Ectodermal cell (in vitro differentiated cells): Measurements from ENCODE around the gene DOK6.

Source experiments
- H3K27ac ChIP-seq: 2 replicates; pipeline ENCODE4 v1.7.0; 2013; ENCODE audit warnings: mild to moderate bottlenecking, low read depth, low read length; ENCODE audit not compliant: insufficient read depth, poor library complexity, severe bottlenecking
- H3K27me3 ChIP-seq: 2 replicates; pipeline ENCODE4 v1.7.0; 2013; ENCODE audit warnings: mild to moderate bottlenecking, low read length; ENCODE audit not compliant: insufficient read depth, control insufficient read depth, poor library complexity, severe bottlenecking
- H3K36me3 ChIP-seq: one replicate; pipeline ENCODE4 v1.7.0; 2013; ENCODE audit warnings: low read length; ENCODE audit not compliant: control insufficient read depth, insufficient read depth
- H3K4me1 ChIP-seq: one replicate; pipeline ENCODE4 v1.7.0; 2013; ENCODE audit warnings: low read length; ENCODE audit not compliant: control insufficient read depth, insufficient read depth
- H3K4me3 ChIP-seq: 2 replicates; pipeline ENCODE4 v1.7.0; 2013; ENCODE audit warnings: low read depth, low read length, control low read depth; ENCODE audit not compliant: insufficient read depth
- H3K9me3 ChIP-seq: 2 replicates; pipeline ENCODE4 v1.7.0; 2013; ENCODE audit warnings: mild to moderate bottlenecking, low read length, moderate library complexity; ENCODE audit not compliant: control insufficient read depth
- WGBS, 2 experiments: methylation state at CpG; one replicate each; pipeline ENCODE4 v1.1.7; 2013; ENCODE audit warnings: missing lambda C conversion rate in 2 of 2; 5-methylcytosine and 5-hydroxymethylcytosine counted together

DOK6 gene

DNA sequence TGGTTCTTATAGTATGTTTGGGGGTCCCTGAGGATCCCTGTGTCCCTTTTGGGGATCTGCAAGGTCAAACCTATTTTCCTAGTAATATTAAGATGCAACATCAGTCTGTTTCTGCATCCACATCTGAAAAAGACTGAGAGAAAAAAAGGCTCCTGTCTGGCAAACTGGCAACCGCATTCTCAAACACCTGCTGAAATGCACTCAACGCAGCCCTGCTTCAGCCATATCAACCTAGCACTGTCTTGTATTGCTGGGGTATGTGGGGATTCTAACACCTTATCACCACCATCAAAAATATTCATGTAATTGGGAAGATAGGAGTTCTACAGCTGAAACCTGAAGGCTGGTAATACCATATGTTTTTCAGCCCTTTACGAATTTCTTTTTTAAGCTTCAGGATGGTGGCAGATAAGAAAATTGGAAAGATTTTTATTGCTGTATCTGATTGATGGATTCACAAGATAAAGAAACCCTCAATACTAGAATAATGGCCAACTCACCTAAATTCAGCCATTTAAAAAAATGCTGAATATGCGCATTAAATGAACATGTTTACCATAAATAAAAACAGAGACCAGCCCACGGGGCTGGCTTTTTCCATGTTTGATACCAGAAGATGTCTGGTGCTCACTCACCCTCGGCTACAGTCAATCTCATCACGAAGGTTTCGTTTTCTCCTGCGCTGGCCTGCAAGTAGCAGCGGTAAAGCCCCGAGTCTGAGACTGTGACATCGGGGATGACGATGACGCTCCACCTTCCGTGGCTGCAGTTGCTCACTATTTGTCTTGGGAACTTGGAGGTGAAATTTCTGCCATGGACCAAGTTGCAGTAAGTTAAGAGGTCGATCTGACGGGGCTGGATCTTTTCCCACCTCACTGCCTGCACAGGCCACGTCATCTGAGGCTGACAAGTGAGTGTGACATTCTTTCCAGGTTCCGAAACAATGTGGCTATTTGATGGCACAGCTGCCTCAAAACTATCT, 494.7 kb downstream of the DOK6 start:
- 95% methylated on average over 17 to 18 of the region's 19 CpGs for WGBS, 2 experiments
- H3K4me1 ChIP-seq, result no peaks in the 10 kb centered on the region
- H3K4me3 ChIP-seq, result no peak overlapping the region
- H3K27me3 ChIP-seq, result no peaks in the 10 kb centered on the region
- H3K27ac ChIP-seq, result no peak overlapping the region
- no peaks in the 10 kb centered on the region for H3K36me3 ChIP-seq
- no peaks in the 10 kb centered on the region for H3K9me3 ChIP-seq

DNA sequence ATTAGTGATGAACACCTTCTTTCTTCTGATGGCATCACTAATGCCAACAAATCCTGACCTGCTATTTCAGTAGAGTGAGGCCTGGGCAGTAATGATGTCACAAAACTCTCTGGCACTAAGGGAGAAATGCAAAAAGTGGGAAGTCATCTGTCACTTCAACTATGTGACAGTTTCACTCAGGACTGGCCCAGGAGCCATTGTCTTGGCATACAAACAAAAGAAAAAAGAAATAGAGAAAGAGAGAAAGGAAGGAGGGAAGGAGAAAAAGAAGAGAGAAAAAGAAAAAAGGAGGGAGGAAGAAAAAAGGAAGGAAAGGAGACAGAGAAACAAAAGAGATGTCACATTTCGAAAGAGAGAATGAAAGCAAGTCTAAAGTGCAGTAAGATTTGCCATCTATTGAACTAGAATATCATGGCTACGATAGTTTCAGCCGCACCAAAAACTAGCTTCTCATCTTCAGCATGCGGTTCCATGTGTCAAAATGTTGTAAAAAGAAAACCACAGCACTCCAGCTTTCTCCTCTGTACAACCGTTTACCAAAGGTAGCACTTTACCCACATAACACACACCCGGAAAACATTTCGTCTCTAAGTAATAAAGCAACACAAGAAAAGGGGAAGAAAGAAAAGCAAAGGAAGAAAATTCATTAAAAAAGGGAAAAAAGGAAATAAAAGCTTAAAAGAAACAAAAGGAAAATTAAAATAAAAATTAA, 496.9 kb downstream of the DOK6 start:
- WGBS, 2 experiments, result 91 to 96% methylated on average over 4 to 5 of the region's 7 CpGs
- Histone ChIP-seq H3K27ac (no peak overlapping the region), H3K4me1 (no peaks in the 10 kb centered on the region), H3K27me3 (no peaks in the 10 kb centered on the region), H3K9me3 (no peaks in the 10 kb centered on the region), H3K36me3 (no peaks in the 10 kb centered on the region), H3K4me3 (no peak overlapping the region)

DNA sequence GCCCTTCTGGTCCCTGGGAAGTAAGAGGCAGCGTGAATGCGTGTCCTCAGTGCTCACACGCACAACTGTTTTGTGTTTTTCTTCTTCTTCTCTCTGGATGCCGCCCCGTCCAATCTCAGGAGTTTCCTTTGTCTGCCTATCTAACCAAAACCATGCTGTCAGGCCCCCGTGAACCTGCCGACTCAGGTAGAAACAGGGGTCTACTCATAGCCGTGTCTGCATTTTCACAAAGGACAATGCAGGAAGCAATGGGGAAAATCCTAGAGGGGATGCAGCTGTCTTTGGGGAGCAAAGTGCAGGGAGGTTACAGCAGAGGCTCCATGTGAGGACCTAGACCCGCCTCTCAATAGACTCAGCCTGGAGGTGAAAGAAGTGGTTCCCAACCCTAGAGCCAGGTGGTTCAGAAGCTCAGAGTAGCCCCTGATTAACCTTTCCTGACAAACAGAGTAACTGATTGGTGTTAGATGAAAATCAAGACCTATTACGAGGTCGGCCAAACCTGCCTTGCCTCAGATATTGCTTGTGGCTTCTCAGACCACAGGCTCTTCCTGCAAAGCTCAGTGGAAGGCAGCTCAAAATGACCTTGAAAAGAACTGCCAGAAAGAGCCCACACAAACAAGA, 497.7 kb downstream of the DOK6 start:
- WGBS, 2 experiments, result 75 to 77% methylated on average over 11 of the region's 11 CpGs
- no peaks in the 10 kb centered on the region for H3K4me1 ChIP-seq

More for the DNA sequence above, 497.7 kb downstream of the DOK6 start:
- no peak overlapping the region for H3K4me3 ChIP-seq
- no peaks in the 10 kb centered on the region for H3K9me3 ChIP-seq
- no peaks in the 10 kb centered on the region for H3K36me3 ChIP-seq
- H3K27ac ChIP-seq, result no peak overlapping the region
- H3K27me3 ChIP-seq, result no peaks in the 10 kb centered on the region
